ENCODE data around the gene UBR7. TPM values are rescaled to one million over a fixed set of nuclear protein-coding genes. Genes with fewer than 3 reads are reported as not detected.

The UBR7 gene
- total RNA-seq, 4 donors from 2014 or later: 20.2 to 40.2 (median 24.5) TPM

DNA sequence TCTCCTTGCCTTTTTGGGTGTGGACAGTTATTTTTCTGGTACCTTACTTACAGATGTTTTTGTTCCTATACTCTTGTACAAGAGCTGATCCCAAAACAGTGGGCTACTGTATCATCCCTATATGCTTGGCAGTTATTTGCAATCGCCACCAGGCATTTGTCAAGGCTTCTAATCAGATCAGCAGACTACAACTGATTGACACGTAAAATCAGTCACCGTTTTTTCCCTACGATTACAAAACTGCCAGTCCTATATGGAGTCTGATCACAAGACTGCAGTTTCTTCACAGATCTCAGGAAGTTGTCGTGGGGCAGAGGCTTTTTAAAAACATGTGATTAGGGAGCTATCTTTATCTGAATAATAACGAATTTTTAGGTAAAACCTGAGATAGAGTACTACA lies 20.6 kb upstream of the UBR7 start:
- WGBS, 2 donors: 73 to 79% methylated on average over 6 of the region's 6 CpGs
- Histone ChIP-seq H3K27ac (peak overlapping the region in 1 of 4 donors; percentile 94), H3K4me1 (peaks cover 0 to 34% (median 19%) of the 10 kb centered on the region in 4 donors), H3K27me3 (no peaks in the 10 kb centered on the region), H3K4me3 (no peak overlapping the region), H3K36me3 (peaks cover 0 to 40% (median 4%) of the 10 kb centered on the region in 3 donors), H3K9me3 (no peaks in the 10 kb centered on the region)
- TF ChIP-seq EP300 (IDR thresholded peaks at IDR 0.05) (no peak), POLR2A (IDR thresholded peaks at IDR 0.05) (no peak)
- TF ChIP-seq, protein P1, sequence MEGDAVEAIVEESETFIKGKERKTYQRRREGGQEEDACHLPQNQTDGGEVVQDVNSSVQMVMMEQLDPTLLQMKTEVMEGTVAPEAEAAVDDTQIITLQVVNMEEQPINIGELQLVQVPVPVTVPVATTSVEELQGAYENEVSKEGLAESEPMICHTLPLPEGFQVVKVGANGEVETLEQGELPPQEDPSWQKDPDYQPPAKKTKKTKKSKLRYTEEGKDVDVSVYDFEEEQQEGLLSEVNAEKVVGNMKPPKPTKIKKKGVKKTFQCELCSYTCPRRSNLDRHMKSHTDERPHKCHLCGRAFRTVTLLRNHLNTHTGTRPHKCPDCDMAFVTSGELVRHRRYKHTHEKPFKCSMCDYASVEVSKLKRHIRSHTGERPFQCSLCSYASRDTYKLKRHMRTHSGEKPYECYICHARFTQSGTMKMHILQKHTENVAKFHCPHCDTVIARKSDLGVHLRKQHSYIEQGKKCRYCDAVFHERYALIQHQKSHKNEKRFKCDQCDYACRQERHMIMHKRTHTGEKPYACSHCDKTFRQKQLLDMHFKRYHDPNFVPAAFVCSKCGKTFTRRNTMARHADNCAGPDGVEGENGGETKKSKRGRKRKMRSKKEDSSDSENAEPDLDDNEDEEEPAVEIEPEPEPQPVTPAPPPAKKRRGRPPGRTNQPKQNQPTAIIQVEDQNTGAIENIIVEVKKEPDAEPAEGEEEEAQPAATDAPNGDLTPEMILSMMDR (IDR thresholded peaks at IDR 0.05): no peak
- DNase-seq (ENCODE audit: low spot score in 2 of 2): no peak

DNA sequence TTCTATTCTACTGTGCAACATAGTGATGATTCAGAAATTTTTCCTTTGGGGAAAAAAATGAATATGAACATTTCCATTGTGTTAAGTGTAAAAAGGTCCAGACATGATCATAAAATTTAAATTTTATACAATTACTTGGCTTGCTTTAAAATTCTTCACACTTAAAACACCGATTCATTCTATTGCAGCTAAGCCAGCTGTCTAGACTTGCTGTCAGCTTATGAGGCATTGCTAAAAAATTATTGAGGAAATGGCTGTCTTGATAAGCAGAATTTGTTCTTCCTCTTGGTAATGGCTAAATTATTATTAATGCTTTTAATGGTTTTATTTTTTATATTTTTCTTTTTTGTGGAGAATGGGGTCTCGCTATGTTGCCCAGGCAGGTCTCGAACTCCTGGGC lies 20.1 kb upstream of the UBR7 start:
- 90 to 94% methylated on average over 3 of the region's 3 CpGs for WGBS, 2 donors

DNA sequence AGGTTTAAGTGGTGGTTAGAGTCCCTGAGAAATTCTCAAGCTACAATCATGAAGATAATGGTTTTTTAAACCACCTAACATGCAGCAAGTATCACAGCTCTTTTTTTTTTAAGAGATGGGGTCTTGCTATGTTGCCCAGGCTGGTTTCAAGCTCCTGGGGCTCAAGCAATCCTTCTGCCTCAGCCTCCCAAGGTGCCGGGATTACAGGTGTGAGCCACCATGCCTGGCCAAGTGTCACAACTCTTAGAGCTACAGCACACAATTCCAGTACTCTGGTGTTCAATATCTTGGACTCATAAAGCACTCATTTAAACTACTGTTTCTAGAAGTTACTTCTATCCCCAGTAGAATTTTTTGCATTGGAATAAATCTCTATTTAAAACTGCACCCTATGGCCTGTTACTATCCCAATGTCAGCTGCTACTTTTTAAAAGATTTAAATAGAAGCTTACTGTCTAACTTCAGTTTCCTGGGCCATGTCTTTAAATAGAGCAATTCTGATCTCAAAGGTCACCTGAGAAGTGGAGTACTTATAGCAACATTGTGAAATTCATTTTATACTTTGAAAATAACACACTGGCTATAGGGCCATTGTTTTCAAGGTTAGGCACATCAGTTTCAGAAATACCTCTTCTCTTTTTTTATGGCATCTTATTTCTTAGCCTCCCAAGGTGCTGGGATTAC lies 11.6 kb upstream of the UBR7 start:
- 91 to 100% methylated on average over 1 of the region's 1 CpG for WGBS, 2 donors
- Histone ChIP-seq H3K9me3 (no peaks in the 10 kb centered on the region), H3K36me3 (peaks cover 0 to 16% (median 0%) of the 10 kb centered on the region in 3 donors), H3K4me3 (no peak overlapping the region), H3K27ac (no peak overlapping the region), H3K4me1 (no peaks in the 10 kb centered on the region), H3K27me3 (no peaks in the 10 kb centered on the region)
- TF ChIP-seq, protein P1 (IDR thresholded peaks at IDR 0.05): no peak
- TF ChIP-seq EP300 (IDR thresholded peaks at IDR 0.05): no peak
- no peak for TF ChIP-seq POLR2A (IDR thresholded peaks at IDR 0.05)
- no peak for DNase-seq (ENCODE audit: low spot score in 2 of 2)

More for the DNA sequence above, 20.1 kb upstream of the UBR7 start:
- H3K4me3 ChIP-seq: no peak overlapping the region
- no peak overlapping the region for H3K27ac ChIP-seq
- H3K4me1 ChIP-seq: peaks cover 0 to 34% (median 19%) of the 10 kb centered on the region in 4 donors
- no peak for DNase-seq (ENCODE audit: low spot score in 2 of 2)
- TF ChIP-seq EP300 (IDR thresholded peaks at IDR 0.05) (no peak), POLR2A (IDR thresholded peaks at IDR 0.05) (no peak)
- TF ChIP-seq, protein P1 (IDR thresholded peaks at IDR 0.05): no peak
- H3K27me3 ChIP-seq: no peaks in the 10 kb centered on the region
- H3K36me3 ChIP-seq: peaks cover 0 to 38% (median 0%) of the 10 kb centered on the region in 3 donors
- no peaks in the 10 kb centered on the region for H3K9me3 ChIP-seq

DNA sequence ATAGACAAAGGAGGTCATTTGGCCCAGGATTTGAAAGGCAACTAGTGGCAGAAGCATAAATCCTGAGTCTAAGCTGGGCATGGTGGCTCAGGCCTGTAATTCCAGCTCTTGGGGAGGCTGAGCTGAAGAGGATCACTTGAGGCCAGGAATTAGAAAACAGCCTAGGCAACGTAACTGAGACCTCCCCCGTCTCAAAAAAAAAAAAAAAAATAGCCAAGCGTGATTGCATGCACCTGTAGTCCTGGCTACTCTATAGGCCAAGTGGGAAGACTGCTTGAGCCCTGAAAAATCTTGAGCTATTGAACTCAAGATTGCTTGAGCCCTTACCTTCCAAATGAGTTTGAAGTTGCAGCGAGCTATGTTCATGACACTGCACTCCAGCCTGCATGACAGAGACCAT lies 8.0 kb upstream of the UBR7 start:
- WGBS, 2 donors: 88 to 97% methylated on average over 4 of the region's 4 CpGs
- H3K4me3 ChIP-seq: no peak overlapping the region
- no peak overlapping the region for H3K27ac ChIP-seq
- H3K9me3 ChIP-seq: no peaks in the 10 kb centered on the region
- no peaks in the 10 kb centered on the region for H3K27me3 ChIP-seq
- DNase-seq (ENCODE audit: low spot score in 2 of 2): no peak
- TF ChIP-seq, protein P1 (IDR thresholded peaks at IDR 0.05): no peak
- peaks cover 0 to 18% (median 0%) of the 10 kb centered on the region in 3 donors for H3K36me3 ChIP-seq
- no peaks in the 10 kb centered on the region for H3K4me1 ChIP-seq

DNA sequence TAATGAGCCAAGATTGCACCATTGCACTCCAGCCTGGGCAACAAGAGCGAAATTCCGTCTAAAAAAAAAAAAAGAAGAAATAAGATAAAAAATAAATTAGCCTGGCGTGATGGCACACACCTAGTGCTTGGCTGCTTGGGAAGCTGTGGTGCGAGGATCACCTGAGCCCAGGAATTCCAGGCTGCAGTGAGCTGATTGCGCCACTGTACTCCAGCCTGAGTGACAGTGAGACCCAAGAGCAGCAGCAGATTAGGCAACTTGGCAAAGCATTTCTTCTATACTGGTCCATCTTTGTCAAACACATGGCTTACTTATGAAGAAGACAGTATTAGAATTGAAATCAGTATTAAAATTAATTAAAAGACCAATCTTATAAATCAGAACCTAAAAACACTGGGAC lies 6.5 kb upstream of the UBR7 start:
- DNase-seq (ENCODE audit: low spot score in 2 of 2): no peak
- TF ChIP-seq, protein P1 (IDR thresholded peaks at IDR 0.05): no peak
- no peak for TF ChIP-seq EP300 (IDR thresholded peaks at IDR 0.05)
- no peak for TF ChIP-seq POLR2A (IDR thresholded peaks at IDR 0.05)
- Histone ChIP-seq H3K4me3 (no peak overlapping the region), H3K36me3 (peaks cover 0 to 18% (median 0%) of the 10 kb centered on the region in 3 donors), H3K27me3 (no peaks in the 10 kb centered on the region), H3K4me1 (peaks cover 0 to 5% (median 2%) of the 10 kb centered on the region in 4 donors), H3K9me3 (no peaks in the 10 kb centered on the region), H3K27ac (no peak overlapping the region)
- WGBS, 2 donors: 94 to 97% methylated on average over 5 of the region's 5 CpGs

Data from tibial nerve (tissue), 4 donors.